ENCODE results near the gene MDM4. TPM values are rescaled to one million over a fixed set of nuclear protein-coding genes. Genes with fewer than 3 reads are reported as not detected.

MDM4 gene
- total RNA-seq, 1 experiment from 2014 or later, result 56.5 TPM

- H3K27ac Mint-ChIP-seq (ENCODE audit: unreplicated experiment), result no peak overlapping the region
- peaks cover 4% of the 10 kb centered on the region for H3K36me3 ChIP-seq (ENCODE audit: control insufficient read depth, insufficient read depth, low read length)
- no peak overlapping the region for H3K4me3 Mint-ChIP-seq (ENCODE audit: unreplicated experiment)
- peaks cover 88% of the 10 kb centered on the region for H3K36me3 Mint-ChIP-seq (ENCODE audit: insufficient read depth, unreplicated experiment)
- intact Hi-C loops (cut with micrococcal nuclease; ENCODE audit: unreplicated experiment), result no loop called here
- no peaks in the 10 kb centered on the region for H3K4me1 Mint-ChIP-seq (ENCODE audit: low read depth, unreplicated experiment)
- no peak for TF ChIP-seq CTCF (IDR thresholded peaks at IDR 0.05; ENCODE audit: insufficient read depth in 1 of 2, low read depth in 1 of 2, low read length in 1 of 2, severe bottlenecking in 1 of 2, unreplicated experiment in 1 of 2)
- H3K9me3 Mint-ChIP-seq (ENCODE audit: unreplicated experiment), result no peaks in the 10 kb centered on the region
- no TSS peak for BruUV-seq (replicated peaks)
- no peaks in the 10 kb centered on the region for H3K9me3 ChIP-seq
- POLR2A ChIA-PET, result interaction anchor here (1.2 kb wide), 1 partner anchor 30 kb away, joined by 3 read pairs; the partner anchor contains the start of gene MDM4
- no peaks in the 10 kb centered on the region for H3K27me3 Mint-ChIP-seq (ENCODE audit: insufficient read depth, unreplicated experiment)
- CTCF ChIA-PET, result no interaction called here
- H3K4me3 ChIP-seq (ENCODE audit: low read depth, low read length), result no peak overlapping the region
- DNase-seq, result no peak
- no peaks in the 10 kb centered on the region for H3K4me1 ChIP-seq
- H3K27me3 ChIP-seq (replicated peaks; ENCODE audit: control insufficient read depth, insufficient read depth, low read length), result no peaks in the 10 kb centered on the region
Observed at GRCh38 chr1:204545881-204546280, 29.7 kb downstream of the MDM4 start.

- Histone ChIP-seq H3K4me3 (ENCODE audit: low read depth, low read length) (no peak overlapping the region), H3K4me1 (no peaks in the 10 kb centered on the region), H3K36me3 (ENCODE audit: control insufficient read depth, insufficient read depth, low read length) (peaks cover 4% of the 10 kb centered on the region), H3K9me3 (no peaks in the 10 kb centered on the region), H3K27me3 (replicated peaks; ENCODE audit: control insufficient read depth, insufficient read depth, low read length) (no peaks in the 10 kb centered on the region)
- intact Hi-C loops (cut with micrococcal nuclease; ENCODE audit: unreplicated experiment), result no loop called here
- Mint-ChIP-seq H3K36me3 (ENCODE audit: insufficient read depth, unreplicated experiment) (peaks cover 92% of the 10 kb centered on the region), H3K27ac (ENCODE audit: unreplicated experiment) (no peak overlapping the region), H3K9me3 (ENCODE audit: unreplicated experiment) (no peaks in the 10 kb centered on the region), H3K4me3 (ENCODE audit: unreplicated experiment) (no peak overlapping the region), H3K27me3 (ENCODE audit: insufficient read depth, unreplicated experiment) (no peaks in the 10 kb centered on the region), H3K4me1 (ENCODE audit: low read depth, unreplicated experiment) (no peaks in the 10 kb centered on the region)
- no peak for TF ChIP-seq CTCF (IDR thresholded peaks at IDR 0.05; ENCODE audit: insufficient read depth in 1 of 2, low read depth in 1 of 2, low read length in 1 of 2, severe bottlenecking in 1 of 2, unreplicated experiment in 1 of 2)
- DNase-seq, result no peak
- ChIA-PET POLR2A (no interaction called here), CTCF (no interaction called here)
- BruUV-seq (replicated peaks), result no TSS peak
Observed at GRCh38 chr1:204548265-204548664, 32.1 kb downstream of the MDM4 start.

GRCh38 chr1:204549313-204549712 lies 33.1 kb downstream of the MDM4 start:
- no peaks in the 10 kb centered on the region for H3K9me3 ChIP-seq
- CTCF ChIA-PET, result no interaction called here
- no peak for TF ChIP-seq CTCF (IDR thresholded peaks at IDR 0.05; ENCODE audit: insufficient read depth in 1 of 2, low read depth in 1 of 2, low read length in 1 of 2, severe bottlenecking in 1 of 2, unreplicated experiment in 1 of 2)
- no peaks in the 10 kb centered on the region for H3K9me3 Mint-ChIP-seq (ENCODE audit: unreplicated experiment)
- no peak for DNase-seq
- no peak overlapping the region for H3K4me3 ChIP-seq (ENCODE audit: low read depth, low read length)
- no peaks in the 10 kb centered on the region for H3K27me3 Mint-ChIP-seq (ENCODE audit: insufficient read depth, unreplicated experiment)
- BruUV-seq (replicated peaks), result no TSS peak
- H3K27me3 ChIP-seq (replicated peaks; ENCODE audit: control insufficient read depth, insufficient read depth, low read length), result no peaks in the 10 kb centered on the region
- H3K27ac Mint-ChIP-seq (ENCODE audit: unreplicated experiment), result no peak overlapping the region
- H3K4me3 Mint-ChIP-seq (ENCODE audit: unreplicated experiment), result no peak overlapping the region
- peaks cover 6% of the 10 kb centered on the region for H3K4me1 ChIP-seq
- H3K4me1 Mint-ChIP-seq (ENCODE audit: low read depth, unreplicated experiment), result no peaks in the 10 kb centered on the region
- POLR2A ChIA-PET, result no interaction called here
- intact Hi-C loops (cut with micrococcal nuclease; ENCODE audit: unreplicated experiment), result no loop called here
- H3K36me3 ChIP-seq (ENCODE audit: control insufficient read depth, insufficient read depth, low read length), result peaks cover 4% of the 10 kb centered on the region
- H3K36me3 Mint-ChIP-seq (ENCODE audit: insufficient read depth, unreplicated experiment), result peaks cover 84% of the 10 kb centered on the region
